CD4-positive, alpha-beta T cell treated with Interleukin-10 for 1 hour (primary cell): ENCODE data around the gene DEPP1.

Experiments
- DNase-seq: peaks from one replicate; pipeline ENCODE4 v3.0.0-alpha.2; 2020

DEPP1 gene

GRCh38 chr10:44931621-44932516 lies 46.7 kb downstream of the DEPP1 start:
- no peak for DNase-seq

- DNase-seq, result no peak
Observed at GRCh38 chr10:44930904-44931620, 47.5 kb downstream of the DEPP1 start.

- no peak for DNase-seq
Observed at GRCh38 chr10:44929356-44930255, 49.0 kb downstream of the DEPP1 start.

GRCh38 chr10:44928462-44928861 lies 50.1 kb downstream of the DEPP1 start:
- no peak for DNase-seq

- DNase-seq, result no peak
Observed at GRCh38 chr10:44927352-44927751, 51.3 kb downstream of the DEPP1 start.

- no peak for DNase-seq
Observed at GRCh38 chr10:44926751-44927351, 51.8 kb downstream of the DEPP1 start.
